Measurements from ENCODE around the gene CST9. TPM values are rescaled to one million over a fixed set of nuclear protein-coding genes. Genes with fewer than 3 reads are reported as not detected.

Gene CST9
- total and polyA plus RNA-seq, 10 of the 15 experiments (the other 5 are each of a cell fraction or from before 2014, with no cell fraction given): not detected

DNA sequence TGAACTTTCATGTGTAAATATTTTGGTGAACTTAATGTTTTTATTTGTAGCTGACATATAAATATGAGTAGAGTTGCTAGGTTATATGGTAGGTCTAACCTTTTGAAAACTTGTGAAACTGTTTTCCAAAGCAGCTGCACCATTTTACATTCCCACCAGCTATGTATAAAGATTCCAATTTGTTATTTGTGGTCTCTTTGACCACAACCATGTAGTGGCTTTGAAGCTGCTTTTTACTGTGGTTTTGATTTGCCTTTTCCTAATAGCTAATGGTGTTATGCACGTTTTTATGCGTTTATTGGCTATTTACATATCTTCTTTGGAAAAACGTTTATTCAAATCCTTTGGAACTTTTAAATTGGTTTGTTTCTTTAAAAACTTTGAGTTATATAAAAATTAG lies 21.8 kb upstream of the CST9 start (continued):
- TF ChIP-seq, protein P1, sequence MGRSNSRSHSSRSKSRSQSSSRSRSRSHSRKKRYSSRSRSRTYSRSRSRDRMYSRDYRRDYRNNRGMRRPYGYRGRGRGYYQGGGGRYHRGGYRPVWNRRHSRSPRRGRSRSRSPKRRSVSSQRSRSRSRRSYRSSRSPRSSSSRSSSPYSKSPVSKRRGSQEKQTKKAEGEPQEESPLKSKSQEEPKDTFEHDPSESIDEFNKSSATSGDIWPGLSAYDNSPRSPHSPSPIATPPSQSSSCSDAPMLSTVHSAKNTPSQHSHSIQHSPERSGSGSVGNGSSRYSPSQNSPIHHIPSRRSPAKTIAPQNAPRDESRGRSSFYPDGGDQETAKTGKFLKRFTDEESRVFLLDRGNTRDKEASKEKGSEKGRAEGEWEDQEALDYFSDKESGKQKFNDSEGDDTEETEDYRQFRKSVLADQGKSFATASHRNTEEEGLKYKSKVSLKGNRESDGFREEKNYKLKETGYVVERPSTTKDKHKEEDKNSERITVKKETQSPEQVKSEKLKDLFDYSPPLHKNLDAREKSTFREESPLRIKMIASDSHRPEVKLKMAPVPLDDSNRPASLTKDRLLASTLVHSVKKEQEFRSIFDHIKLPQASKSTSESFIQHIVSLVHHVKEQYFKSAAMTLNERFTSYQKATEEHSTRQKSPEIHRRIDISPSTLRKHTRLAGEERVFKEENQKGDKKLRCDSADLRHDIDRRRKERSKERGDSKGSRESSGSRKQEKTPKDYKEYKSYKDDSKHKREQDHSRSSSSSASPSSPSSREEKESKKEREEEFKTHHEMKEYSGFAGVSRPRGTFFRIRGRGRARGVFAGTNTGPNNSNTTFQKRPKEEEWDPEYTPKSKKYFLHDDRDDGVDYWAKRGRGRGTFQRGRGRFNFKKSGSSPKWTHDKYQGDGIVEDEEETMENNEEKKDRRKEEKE (IDR thresholded peaks at IDR 0.05): no peak

DNA sequence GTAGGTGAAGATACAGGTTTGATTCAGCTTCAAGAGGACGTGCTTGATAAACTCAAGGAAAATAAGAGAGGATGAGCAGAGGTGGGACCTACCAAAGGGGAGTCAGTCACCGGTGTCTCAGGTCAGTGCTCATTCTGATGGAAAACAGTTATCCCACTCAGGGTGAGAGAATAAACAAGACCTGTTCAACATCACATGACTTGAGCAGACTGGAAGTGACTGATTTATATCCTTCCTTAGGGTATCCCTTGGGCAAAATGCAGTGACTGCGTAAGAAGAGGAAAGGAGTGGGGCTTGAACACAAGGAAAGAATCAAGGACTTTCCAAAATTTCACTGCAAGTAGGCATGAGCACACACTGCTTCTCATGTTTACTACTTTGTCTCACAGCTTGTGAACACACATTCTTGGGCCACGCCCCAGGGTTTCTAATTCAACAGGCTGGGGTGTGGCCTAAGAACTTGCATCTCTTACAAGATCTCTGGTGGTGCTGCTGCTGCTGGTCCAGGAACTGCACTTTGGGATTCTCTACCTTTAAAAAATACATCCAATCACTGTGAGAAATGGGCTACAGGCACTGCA lies 20.4 kb upstream of the CST9 start:
- intact Hi-C loops (cut with micrococcal nuclease; ENCODE audit: unreplicated experiment) (loop anchor here (5.0 kb wide), 1 partner anchor 264 kb away; the partner anchor contains the start of gene GZF1), in situ Hi-C loops (cut with MboI) (no loop called here)
- TF ChIP-seq FOXK2 (IDR thresholded peaks at IDR 0.05) (no peak), SUPT20H (IDR thresholded peaks at IDR 0.05; ENCODE audit: borderline replicate concordance, control insufficient read depth, low read depth, low read length) (no peak)
- TF ChIP-seq, protein P2, sequence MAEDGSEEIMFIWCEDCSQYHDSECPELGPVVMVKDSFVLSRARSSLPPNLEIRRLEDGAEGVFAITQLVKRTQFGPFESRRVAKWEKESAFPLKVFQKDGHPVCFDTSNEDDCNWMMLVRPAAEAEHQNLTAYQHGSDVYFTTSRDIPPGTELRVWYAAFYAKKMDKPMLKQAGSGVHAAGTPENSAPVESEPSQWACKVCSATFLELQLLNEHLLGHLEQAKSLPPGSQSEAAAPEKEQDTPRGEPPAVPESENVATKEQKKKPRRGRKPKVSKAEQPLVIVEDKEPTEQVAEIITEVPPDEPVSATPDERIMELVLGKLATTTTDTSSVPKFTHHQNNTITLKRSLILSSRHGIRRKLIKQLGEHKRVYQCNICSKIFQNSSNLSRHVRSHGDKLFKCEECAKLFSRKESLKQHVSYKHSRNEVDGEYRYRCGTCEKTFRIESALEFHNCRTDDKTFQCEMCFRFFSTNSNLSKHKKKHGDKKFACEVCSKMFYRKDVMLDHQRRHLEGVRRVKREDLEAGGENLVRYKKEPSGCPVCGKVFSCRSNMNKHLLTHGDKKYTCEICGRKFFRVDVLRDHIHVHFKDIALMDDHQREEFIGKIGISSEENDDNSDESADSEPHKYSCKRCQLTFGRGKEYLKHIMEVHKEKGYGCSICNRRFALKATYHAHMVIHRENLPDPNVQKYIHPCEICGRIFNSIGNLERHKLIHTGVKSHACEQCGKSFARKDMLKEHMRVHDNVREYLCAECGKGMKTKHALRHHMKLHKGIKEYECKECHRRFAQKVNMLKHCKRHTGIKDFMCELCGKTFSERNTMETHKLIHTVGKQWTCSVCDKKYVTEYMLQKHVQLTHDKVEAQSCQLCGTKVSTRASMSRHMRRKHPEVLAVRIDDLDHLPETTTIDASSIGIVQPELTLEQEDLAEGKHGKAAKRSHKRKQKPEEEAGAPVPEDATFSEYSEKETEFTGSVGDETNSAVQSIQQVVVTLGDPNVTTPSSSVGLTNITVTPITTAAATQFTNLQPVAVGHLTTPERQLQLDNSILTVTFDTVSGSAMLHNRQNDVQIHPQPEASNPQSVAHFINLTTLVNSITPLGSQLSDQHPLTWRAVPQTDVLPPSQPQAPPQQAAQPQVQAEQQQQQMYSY (CRISPR knock-in tag; IDR thresholded peaks at IDR 0.05): no peak
- ChIA-PET CTCF (interaction anchor here (1.3 kb wide), 1 partner anchor 45 kb away, joined by 3 read pairs; no protein-coding TSS in a partner anchor), SMC1A (ENCODE audit: uncharacterized antibody, unreplicated experiment) (interaction anchor here (1.2 kb wide), 1 partner anchor 8 kb away, joined by 3 read pairs; no protein-coding TSS in a partner anchor), POLR2A (no interaction called here), RAD21 (ENCODE audit: unreplicated experiment) (no interaction called here)
- Histone ChIP-seq H3K9ac (ENCODE audit: control insufficient read depth, insufficient read depth, low read length) (no peak overlapping the region), H2AFZ (ENCODE audit: control insufficient read depth, low read depth, low read length) (no peak overlapping the region), H3K27me3 (replicated peaks in 1 of 2; ENCODE audit: control insufficient read depth in 2 of 2, insufficient read depth in 2 of 2, low read length in 1 of 2) (no peaks in the 10 kb centered on the region), H3K27ac (ENCODE audit: control insufficient read depth, insufficient read depth) (no peak overlapping the region), H3K9me3 (replicated peaks; ENCODE audit: control insufficient read depth, insufficient read depth, low read length) (no peaks in the 10 kb centered on the region), H3K4me2 (ENCODE audit: control insufficient read depth, insufficient read depth) (no peak overlapping the region), H3K4me1 (ENCODE audit: control insufficient read depth, insufficient read depth, low read length) (peaks cover 22% of the 10 kb centered on the region), H3K4me3 (no peak overlapping the region), H3K79me2 (ENCODE audit: control insufficient read depth, insufficient read depth, low read length) (no peaks in the 10 kb centered on the region), H4K20me1 (ENCODE audit: control insufficient read depth, insufficient read depth) (no peaks in the 10 kb centered on the region; the same call in 1 of the 2 replicates), H3K36me3 (ENCODE audit: control insufficient read depth in 2 of 2, insufficient read depth in 2 of 2, low read length in 1 of 2) (no peaks in the 10 kb centered on the region)
- 35% methylated on average over 4 of the region's 4 CpGs for WGBS (ENCODE audit: insufficient coverage, insufficient replicate concordance, low lambda C conversion rate, missing lambda C conversion rate)
- ATAC-seq (peak; percentile 68), FAIRE-seq (no peak), DNase-seq (ENCODE audit: low read depth, low spot score) (no peak)
- no TSS peak for BruUV-seq (replicated peaks)
